ENCODE measurements around the gene KDM4C. TPM values are rescaled to one million over a fixed set of nuclear protein-coding genes. Genes with fewer than 3 reads are reported as not detected.

The KDM4C gene
- total RNA-seq, 2 experiments from 2014 or later, result 51.5 to 60.3 TPM

DNA sequence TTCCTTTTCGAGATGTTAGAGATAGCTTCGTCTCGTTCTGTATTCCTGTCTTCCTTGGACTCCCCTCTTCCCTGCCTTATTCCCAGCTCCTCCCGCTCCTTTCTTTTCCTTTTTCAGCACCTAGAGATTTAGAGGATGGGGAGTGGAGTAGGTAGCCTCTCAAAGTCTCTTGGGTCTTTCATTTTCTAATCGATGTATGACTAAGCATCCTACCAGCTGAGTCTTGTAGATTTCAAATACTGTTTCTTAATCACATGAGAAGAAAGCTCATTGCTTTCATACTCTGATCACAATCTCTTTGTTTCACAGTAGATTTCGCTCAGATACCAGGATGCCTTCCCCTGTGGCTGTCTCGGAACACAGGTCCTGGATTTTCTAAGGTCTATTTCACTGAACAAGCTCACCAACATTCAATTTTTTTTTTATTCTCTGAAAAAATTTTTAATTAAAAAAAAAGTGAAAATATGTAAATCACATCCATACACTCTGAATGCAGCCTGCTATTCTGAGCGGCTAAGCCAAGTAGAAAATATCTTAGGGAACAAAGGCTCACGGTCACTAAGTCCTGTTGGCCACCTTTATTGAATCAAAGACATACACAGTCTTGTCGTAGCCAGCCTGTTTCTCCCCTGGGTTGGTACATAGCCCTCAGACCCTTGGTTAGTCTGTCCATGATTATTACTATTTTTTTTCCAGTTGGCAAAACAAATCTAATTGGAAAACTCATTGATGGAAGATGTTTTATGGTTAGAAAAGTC, 413.8 kb downstream of the KDM4C start:
- H3K27ac ChIP-seq (ENCODE audit: low read depth, low read length, poor library complexity, severe bottlenecking), result no peak overlapping the region
- no peak for DNase-seq (ENCODE audit: low spot score)
- H4K20me1 ChIP-seq (ENCODE audit: insufficient read depth, low read length), result no peaks in the 10 kb centered on the region
- H3K4me1 ChIP-seq (ENCODE audit: insufficient read depth, low read length, poor library complexity, severe bottlenecking), result no peaks in the 10 kb centered on the region
- H3K9me2 ChIP-seq (ENCODE audit: insufficient read depth, low read length), result no peaks in the 10 kb centered on the region
- no peak overlapping the region for H3K4me3 ChIP-seq (ENCODE audit: low read depth, low read length, poor library complexity, severe bottlenecking)
- no peak overlapping the region for H3K4me2 ChIP-seq (ENCODE audit: low read length)
- intact Hi-C loops (cut with micrococcal nuclease; ENCODE audit: unreplicated experiment), result no loop called here
- TF ChIP-seq, protein P1, sequence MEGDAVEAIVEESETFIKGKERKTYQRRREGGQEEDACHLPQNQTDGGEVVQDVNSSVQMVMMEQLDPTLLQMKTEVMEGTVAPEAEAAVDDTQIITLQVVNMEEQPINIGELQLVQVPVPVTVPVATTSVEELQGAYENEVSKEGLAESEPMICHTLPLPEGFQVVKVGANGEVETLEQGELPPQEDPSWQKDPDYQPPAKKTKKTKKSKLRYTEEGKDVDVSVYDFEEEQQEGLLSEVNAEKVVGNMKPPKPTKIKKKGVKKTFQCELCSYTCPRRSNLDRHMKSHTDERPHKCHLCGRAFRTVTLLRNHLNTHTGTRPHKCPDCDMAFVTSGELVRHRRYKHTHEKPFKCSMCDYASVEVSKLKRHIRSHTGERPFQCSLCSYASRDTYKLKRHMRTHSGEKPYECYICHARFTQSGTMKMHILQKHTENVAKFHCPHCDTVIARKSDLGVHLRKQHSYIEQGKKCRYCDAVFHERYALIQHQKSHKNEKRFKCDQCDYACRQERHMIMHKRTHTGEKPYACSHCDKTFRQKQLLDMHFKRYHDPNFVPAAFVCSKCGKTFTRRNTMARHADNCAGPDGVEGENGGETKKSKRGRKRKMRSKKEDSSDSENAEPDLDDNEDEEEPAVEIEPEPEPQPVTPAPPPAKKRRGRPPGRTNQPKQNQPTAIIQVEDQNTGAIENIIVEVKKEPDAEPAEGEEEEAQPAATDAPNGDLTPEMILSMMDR (conservative IDR thresholded peaks at IDR 0.05; ENCODE audit: low read length), result no peak
- no peak for TF ChIP-seq EZH2phosphoT487 (IDR thresholded peaks at IDR 0.05; ENCODE audit: borderline replicate concordance, low read depth, low read length)
- no peaks in the 10 kb centered on the region for H3K9me3 ChIP-seq (ENCODE audit: low read length)
- no TSS peak for BruUV-seq (replicated peaks)
- H3K36me3 ChIP-seq (ENCODE audit: insufficient read depth, low read length), result peaks cover 16% of the 10 kb centered on the region; the same call in 1 of the 2 replicates
- POLR2A ChIA-PET, result interaction anchor here (0.7 to 1.2 kb wide), 2 partner anchors 15 to 624 kb away, joined by 3 read pairs; no protein-coding TSS in a partner anchor
- no peak overlapping the region for H2AFZ ChIP-seq (ENCODE audit: low read length)
- CTCF ChIA-PET (ENCODE audit: unreplicated experiment), result no interaction called here
- H3K79me2 ChIP-seq (ENCODE audit: insufficient read depth, low read depth, low read length), result no peaks in the 10 kb centered on the region

DNA sequence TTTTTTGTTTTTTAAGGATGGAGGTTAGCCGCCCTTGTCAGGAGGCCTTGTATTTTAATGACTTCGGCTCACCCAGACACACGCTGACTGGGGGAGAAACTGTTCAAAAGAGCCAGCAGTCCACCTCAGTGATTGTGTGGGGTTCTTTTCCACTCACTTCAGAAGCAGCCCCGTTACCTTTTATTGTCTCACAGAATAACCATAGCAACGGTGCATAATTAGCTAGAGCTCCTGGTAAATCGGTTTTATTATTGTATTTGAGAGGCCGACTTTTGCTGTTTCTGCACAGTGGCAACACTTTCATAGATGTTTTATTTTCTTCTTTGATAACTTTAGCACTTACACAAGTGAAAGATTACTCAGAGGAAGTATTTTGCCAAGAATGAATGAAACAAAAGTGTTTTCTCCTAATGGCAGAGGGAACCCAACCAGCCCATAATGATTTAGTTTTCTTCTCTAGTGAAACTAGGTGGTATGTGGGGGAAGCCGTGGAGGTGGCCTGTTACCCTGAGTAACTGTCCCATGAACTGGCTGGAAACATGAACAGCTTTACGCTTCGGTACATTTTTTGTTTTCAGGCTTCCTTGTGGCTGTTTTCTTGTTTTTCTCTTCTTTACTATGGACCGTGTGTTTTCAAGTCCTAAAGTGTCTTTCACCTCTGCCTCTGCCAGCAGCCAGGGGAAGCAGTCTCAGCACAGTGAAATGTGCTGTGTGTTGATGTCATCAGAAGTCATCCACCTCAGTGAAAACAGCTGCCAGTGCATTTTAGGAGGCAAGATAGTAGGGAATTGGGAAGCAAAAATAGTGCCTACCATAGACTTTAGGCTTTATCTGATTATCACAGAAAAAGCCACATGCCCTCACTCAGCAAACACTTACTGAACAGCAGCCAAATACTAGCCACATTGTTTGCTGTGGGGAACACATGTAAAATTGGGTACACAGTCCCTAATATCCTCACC, 414.7 kb downstream of the KDM4C start:
- TF ChIP-seq, protein P1 (conservative IDR thresholded peaks at IDR 0.05; ENCODE audit: low read length), result no peak
- no peak for TF ChIP-seq EZH2phosphoT487 (IDR thresholded peaks at IDR 0.05; ENCODE audit: borderline replicate concordance, low read depth, low read length)
- no peaks in the 10 kb centered on the region for H3K9me2 ChIP-seq (ENCODE audit: insufficient read depth, low read length)
- intact Hi-C loops (cut with micrococcal nuclease; ENCODE audit: unreplicated experiment), result no loop called here
- no peaks in the 10 kb centered on the region for H3K79me2 ChIP-seq (ENCODE audit: insufficient read depth, low read depth, low read length)
- no peaks in the 10 kb centered on the region for H4K20me1 ChIP-seq (ENCODE audit: insufficient read depth, low read length)
- POLR2A ChIA-PET, result interaction anchor here (1.2 kb wide), 1 partner anchor 16 kb away, joined by 3 read pairs; no protein-coding TSS in a partner anchor
- CTCF ChIA-PET (ENCODE audit: unreplicated experiment), result no interaction called here
- DNase-seq (ENCODE audit: low spot score), result no peak
- H3K4me2 ChIP-seq (ENCODE audit: low read length), result no peak overlapping the region
- no peak overlapping the region for H3K27ac ChIP-seq (ENCODE audit: low read depth, low read length, poor library complexity, severe bottlenecking)
- peaks cover 16% of the 10 kb centered on the region; the same call in 1 of the 2 replicates for H3K36me3 ChIP-seq (ENCODE audit: insufficient read depth, low read length)
- H3K4me3 ChIP-seq (ENCODE audit: low read depth, low read length, poor library complexity, severe bottlenecking), result no peak overlapping the region
- no peaks in the 10 kb centered on the region for H3K4me1 ChIP-seq (ENCODE audit: insufficient read depth, low read length, poor library complexity, severe bottlenecking)
- no peaks in the 10 kb centered on the region for H3K9me3 ChIP-seq (ENCODE audit: low read length)
- no peak overlapping the region for H2AFZ ChIP-seq (ENCODE audit: low read length)
- no TSS peak for BruUV-seq (replicated peaks)
